Mesenchymal stem cell (in vitro differentiated cells and primary cell): ENCODE measurements around the gene SDHAF3.

ENCODE experiments used
- DNase-seq: peaks from one replicate; pipeline ENCODE4 v3.0.0-alpha.2; 2013
- H2AFZ ChIP-seq: one replicate; pipeline ENCODE4 v1.6.1; 2013; ENCODE audit warnings: low read depth, mild to moderate bottlenecking, control low read depth, inconsistent platforms, low read length, moderate library complexity
- H2AK5ac ChIP-seq: 2 replicates; pipeline ENCODE4 v1.6.1; 2013; ENCODE audit warnings: low read length, moderate library complexity, mild to moderate bottlenecking, inconsistent platforms; ENCODE audit not compliant: severe bottlenecking
- H2BK120ac ChIP-seq: one replicate; pipeline ENCODE4 v1.6.1; 2013; ENCODE audit warnings: low read depth, mild to moderate bottlenecking, inconsistent platforms, low read length, moderate library complexity
- H2BK12ac ChIP-seq, 2 experiments: one replicate each; pipeline ENCODE4 v1.6.1; 2013; ENCODE audit warnings: inconsistent platforms in 2 of 2, low read length in 2 of 2, mild to moderate bottlenecking in 2 of 2, moderate library complexity in 2 of 2, control low read depth in 1 of 2
- H2BK15ac ChIP-seq: one replicate; pipeline ENCODE4 v1.6.1; 2013; ENCODE audit warnings: mild to moderate bottlenecking, low read depth, inconsistent platforms; ENCODE audit not compliant: poor library complexity, severe bottlenecking
- H2BK5ac ChIP-seq: 2 replicates; pipeline ENCODE4 v1.6.1; 2013; ENCODE audit warnings: low read depth, mild to moderate bottlenecking, low read length, control low read depth, inconsistent platforms; ENCODE audit not compliant: poor library complexity, severe bottlenecking
- H3K14ac ChIP-seq, 2 experiments: one replicate each; pipeline ENCODE4 v1.6.1; 2013; ENCODE audit warnings: inconsistent platforms in 2 of 2, low read length in 2 of 2, control low read depth in 1 of 2, mild to moderate bottlenecking in 1 of 2, moderate library complexity in 1 of 2
- H3K18ac ChIP-seq, 2 experiments: one replicate each; pipeline ENCODE4 v1.6.1; 2013; ENCODE audit warnings: inconsistent platforms in 2 of 2, low read length in 2 of 2, control low read depth in 1 of 2, low read depth in 1 of 2, mild to moderate bottlenecking in 1 of 2
- H3K23ac ChIP-seq, 2 experiments: one replicate each; pipeline ENCODE4 v1.6.1; 2013; ENCODE audit warnings: inconsistent platforms in 2 of 2, low read length in 2 of 2, mild to moderate bottlenecking in 2 of 2, moderate library complexity in 2 of 2, control low read depth in 1 of 2
- H3K27ac ChIP-seq: 2 replicates; pipeline ENCODE4 v1.5.1; 2013; ENCODE audit warnings: mild to moderate bottlenecking, moderate library complexity, low read length, control low read depth, inconsistent platforms; ENCODE audit not compliant: poor library complexity, severe bottlenecking
- H3K27me3 ChIP-seq, 2 experiments: 2 replicates each; pipeline versions ENCODE4 v1.6.1 to v1.7.0; 2013; ENCODE audit warnings: low read length in 2 of 2, mild to moderate bottlenecking in 2 of 2, moderate library complexity in 2 of 2, control low read depth in 1 of 2, inconsistent platforms in 1 of 2; ENCODE audit not compliant: control insufficient read depth in 1 of 2, insufficient read depth in 1 of 2
- H3K36me3 ChIP-seq, 2 experiments: 2 replicates each; pipeline versions ENCODE4 v1.6.1 to v1.7.0; 2013; ENCODE audit warnings: low read length in 2 of 2, control low read depth in 1 of 2, inconsistent platforms in 1 of 2, low read depth in 1 of 2, mild to moderate bottlenecking in 1 of 2; ENCODE audit not compliant: insufficient read depth in 2 of 2, control insufficient read depth in 1 of 2
- H3K4ac ChIP-seq, 2 experiments: one replicate each; pipeline ENCODE4 v1.6.1; 2013; ENCODE audit warnings: inconsistent platforms in 2 of 2, low read length in 2 of 2, mild to moderate bottlenecking in 2 of 2, moderate library complexity in 2 of 2, control low read depth in 1 of 2, low read depth in 1 of 2
- H3K4me1 ChIP-seq: 2 replicates; pipeline ENCODE4 v1.6.1; 2013; ENCODE audit warnings: low read depth, low read length, control low read depth; ENCODE audit not compliant: control insufficient read depth, insufficient read depth
- H3K4me2 ChIP-seq: 2 replicates; pipeline ENCODE4 v1.6.1; 2013; ENCODE audit warnings: low read length, mild to moderate bottlenecking, inconsistent platforms; ENCODE audit not compliant: poor library complexity, severe bottlenecking
- H3K4me3 ChIP-seq, 2 experiments: 2 replicates each; pipeline versions ENCODE4 v1.5.1 to v1.7.0; 2013; ENCODE audit warnings: low read length in 2 of 2, mild to moderate bottlenecking in 2 of 2, control low read depth in 1 of 2, low read depth in 1 of 2; ENCODE audit not compliant: insufficient read depth in 1 of 2
- H3K79me1 ChIP-seq: replicated peaks from 2 replicates; pipeline ENCODE4 v1.6.1; 2013; ENCODE audit warnings: mild to moderate bottlenecking, control low read depth, low read length, inconsistent platforms; ENCODE audit not compliant: poor library complexity, severe bottlenecking
- H3K9ac ChIP-seq: 2 replicates; pipeline ENCODE4 v1.7.0; 2013; ENCODE audit warnings: mild to moderate bottlenecking, low read length, moderate library complexity
- H3K9me3 ChIP-seq: 2 replicates; pipeline ENCODE4 v1.7.0; 2013; ENCODE audit warnings: mild to moderate bottlenecking, low read length; ENCODE audit not compliant: control insufficient read depth
- H4K8ac ChIP-seq: one replicate; pipeline ENCODE4 v1.6.1; 2013; ENCODE audit warnings: inconsistent platforms, mild to moderate bottlenecking, low read length, moderate library complexity
- H4K91ac ChIP-seq: one replicate; pipeline ENCODE4 v1.6.1; 2013; ENCODE audit warnings: mild to moderate bottlenecking, low read length, inconsistent platforms
- WGBS: methylation state at CpG from one replicate; pipeline ENCODE4 v1.1.7; 2013; ENCODE audit warnings: mixed read lengths; 5-methylcytosine and 5-hydroxymethylcytosine counted together

Gene SDHAF3

DNA sequence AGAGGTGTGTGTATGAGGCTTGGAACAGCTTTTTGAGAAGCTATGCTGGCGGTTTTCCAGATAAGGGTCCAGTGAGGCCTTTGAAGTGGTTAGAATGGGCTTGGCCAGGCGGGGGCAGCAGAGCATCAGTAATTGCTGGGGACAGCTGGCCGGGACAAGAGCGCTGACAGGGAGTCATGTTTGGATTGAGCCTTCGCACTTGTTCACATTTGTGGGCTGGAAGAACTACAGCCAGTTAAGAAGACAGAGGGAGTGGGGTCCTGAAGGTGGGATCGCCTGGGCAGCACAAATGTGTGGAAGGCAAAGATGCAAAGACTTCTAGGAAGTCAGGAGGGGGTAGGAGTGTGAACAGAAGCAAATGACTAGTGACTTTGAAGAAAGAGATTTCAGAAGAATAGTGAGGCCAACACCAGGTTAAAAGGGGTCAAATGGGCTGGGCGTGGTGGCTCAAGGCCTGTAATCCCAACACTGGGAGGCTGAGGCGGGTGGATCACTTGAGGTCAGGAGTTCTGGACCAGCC, 12.7 kb upstream of the SDHAF3 start:
- Histone ChIP-seq H3K4me2 (no peak overlapping the region), H2BK120ac (no peak overlapping the region), H3K79me1 (no peaks in the 10 kb centered on the region), H2AFZ (no peak overlapping the region), H3K36me3 (no peaks in the 10 kb centered on the region), H3K27ac (no peak overlapping the region), H3K4me1 (no peaks in the 10 kb centered on the region), H3K4me3 (no peak overlapping the region), H3K14ac (no peak overlapping the region), H3K27me3 (peaks cover 0 to 4% of the 10 kb centered on the region in 2 experiments), H2BK12ac (no peak overlapping the region), H3K18ac (no peak overlapping the region), H4K91ac (no peak overlapping the region), H3K9ac (no peak overlapping the region), H3K9me3 (no peaks in the 10 kb centered on the region), H3K4ac (no peak overlapping the region), H2BK5ac (no peak overlapping the region), H3K23ac (no peak overlapping the region), H2AK5ac (no peak overlapping the region), H2BK15ac (no peak overlapping the region), H4K8ac (no peak overlapping the region)
- WGBS: 17% methylated on average over 8 of the region's 8 CpGs
- DNase-seq: peak; percentile 74

DNA sequence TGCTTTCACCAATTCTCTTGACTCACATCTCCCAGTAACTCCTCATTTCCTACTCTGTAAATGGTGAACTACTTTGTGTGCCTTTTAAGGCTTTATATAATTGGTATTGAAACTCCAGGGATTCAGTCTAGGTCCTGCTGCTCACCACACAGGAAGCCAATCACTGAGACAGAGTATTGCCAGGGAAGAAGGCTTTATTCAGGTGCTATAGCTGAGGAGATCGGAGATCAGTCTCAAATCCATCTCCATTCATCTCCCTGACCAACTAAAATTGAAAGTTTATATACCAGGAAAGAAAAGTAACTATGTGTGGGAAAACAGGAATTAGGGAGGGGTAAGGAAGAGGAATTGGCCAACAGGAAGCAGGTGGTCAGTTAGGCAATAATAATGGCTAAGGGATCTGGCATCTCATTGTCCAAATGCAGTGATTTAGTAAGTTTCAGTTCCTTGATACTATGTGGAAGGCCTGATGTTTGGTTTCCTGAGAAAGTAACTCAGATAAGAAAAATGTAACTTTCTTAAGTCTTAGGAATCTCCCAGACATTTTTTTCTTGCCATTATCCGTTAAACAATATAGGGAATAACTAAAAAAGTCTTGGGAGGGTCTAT, 10.2 kb upstream of the SDHAF3 start:
- no peak overlapping the region for H3K23ac ChIP-seq
- no peak overlapping the region for H2BK5ac ChIP-seq
- H4K91ac ChIP-seq: no peak overlapping the region
- H2BK12ac ChIP-seq: no peak overlapping the region
- no peak overlapping the region for H3K27ac ChIP-seq
- H2AFZ ChIP-seq: no peak overlapping the region
- no peak overlapping the region for H2BK15ac ChIP-seq
- H4K8ac ChIP-seq: no peak overlapping the region
- H3K4me1 ChIP-seq: no peaks in the 10 kb centered on the region
- H3K9ac ChIP-seq: no peak overlapping the region
- H3K4me3 ChIP-seq: no peak overlapping the region
- H3K9me3 ChIP-seq: no peaks in the 10 kb centered on the region
- H2BK120ac ChIP-seq: no peak overlapping the region
- no peak overlapping the region for H3K14ac ChIP-seq
- no peak overlapping the region for H3K18ac ChIP-seq
- H3K27me3 ChIP-seq: peaks cover 0 to 4% of the 10 kb centered on the region in 2 experiments
- no peaks in the 10 kb centered on the region for H3K36me3 ChIP-seq
- H3K79me1 ChIP-seq: no peaks in the 10 kb centered on the region
- DNase-seq: no peak
- no CpG with 5 or more reads among the region's 2 CpGs for WGBS
- no peak overlapping the region for H3K4me2 ChIP-seq
- no peak overlapping the region for H3K4ac ChIP-seq
- H2AK5ac ChIP-seq: no peak overlapping the region

DNA sequence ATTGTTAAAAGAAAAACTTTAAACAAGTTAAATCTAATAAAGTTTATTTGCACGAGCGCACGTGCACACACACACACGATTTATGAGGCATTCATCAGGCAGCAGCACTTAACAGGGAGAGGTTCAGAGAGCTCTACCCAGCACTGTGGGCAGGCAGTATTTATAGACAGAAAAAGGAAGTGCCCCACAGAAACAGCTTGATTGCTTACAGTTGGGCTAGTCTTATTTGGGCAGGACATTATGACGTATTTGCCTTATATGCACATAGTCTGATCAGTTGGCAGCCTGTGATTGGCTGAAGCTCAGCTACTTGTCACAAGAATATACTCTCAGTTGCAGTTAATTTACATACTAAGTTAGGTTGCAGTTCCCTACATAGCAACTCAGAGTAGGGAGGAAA, 1.2 kb upstream of the SDHAF3 start:
- no peaks in the 10 kb centered on the region for H3K27me3 ChIP-seq
- no peak overlapping the region for H3K4me2 ChIP-seq
- H3K36me3 ChIP-seq: no peaks in the 10 kb centered on the region
- H2AFZ ChIP-seq: peak overlapping the region; percentile 23
- H3K23ac ChIP-seq: no peak overlapping the region
- no peak overlapping the region for H2BK120ac ChIP-seq
- H3K18ac ChIP-seq: no peak overlapping the region
- no peak for DNase-seq
- H3K4ac ChIP-seq: no peak overlapping the region
- no peak overlapping the region for H4K8ac ChIP-seq
- 96% methylated on average over 5 of the region's 5 CpGs for WGBS
- no peak overlapping the region for H2BK5ac ChIP-seq
- H3K79me1 ChIP-seq: peaks cover 7% of the 10 kb centered on the region
- no peak overlapping the region for H3K9ac ChIP-seq
- no peaks in the 10 kb centered on the region for H3K9me3 ChIP-seq
- no peak overlapping the region for H4K91ac ChIP-seq
- H2AK5ac ChIP-seq: no peak overlapping the region
- no peak overlapping the region for H3K27ac ChIP-seq
- no peak overlapping the region for H2BK15ac ChIP-seq
- no peak overlapping the region for H3K14ac ChIP-seq
- no peak overlapping the region for H2BK12ac ChIP-seq
- no peak overlapping the region for H3K4me3 ChIP-seq
- peaks cover 3% of the 10 kb centered on the region for H3K4me1 ChIP-seq

DNA sequence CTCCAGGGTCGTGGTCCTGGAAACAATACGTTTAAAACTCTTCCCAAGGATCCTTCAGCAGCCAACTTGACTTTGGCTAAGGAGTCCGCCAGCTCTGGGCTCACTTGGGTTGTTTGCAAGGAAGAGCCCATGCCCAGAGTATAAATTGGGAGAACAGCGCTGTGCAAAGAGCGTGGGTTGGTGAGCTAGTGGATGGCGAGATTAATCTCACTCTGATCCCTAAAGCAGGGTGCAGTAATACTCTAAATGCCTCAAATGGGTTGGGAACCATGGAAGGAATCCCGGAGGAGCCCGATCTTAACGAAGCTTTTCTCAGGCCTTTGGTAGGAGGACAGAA, 495 bp upstream of the SDHAF3 start:
- no peak overlapping the region for H2BK120ac ChIP-seq
- H2BK15ac ChIP-seq: no peak overlapping the region
- peak overlapping the region; percentile 60 to 78 for H3K4ac ChIP-seq
- no peak for DNase-seq
- peaks cover 3% of the 10 kb centered on the region for H3K4me1 ChIP-seq
- peak overlapping the region; percentile 89 for H3K9ac ChIP-seq
- H3K18ac ChIP-seq: peak overlapping the region; percentile 60 to 80
- no peaks in the 10 kb centered on the region for H3K9me3 ChIP-seq
- peak overlapping the region; percentile 11 for H3K27ac ChIP-seq
- no peak overlapping the region for H2BK12ac ChIP-seq
- H2AFZ ChIP-seq: peak overlapping the region; percentile 91
- peaks cover 7% of the 10 kb centered on the region for H3K79me1 ChIP-seq
- peak overlapping the region; percentile 41 for H2AK5ac ChIP-seq
- H3K36me3 ChIP-seq: no peaks in the 10 kb centered on the region
- peak overlapping the region; percentile 100 for H4K8ac ChIP-seq
- H3K4me2 ChIP-seq: peak overlapping the region; percentile 55
- peak overlapping the region in 1 of 2 experiments; percentile 92 for H3K4me3 ChIP-seq
- H3K14ac ChIP-seq: no peak overlapping the region
- no peak overlapping the region for H3K23ac ChIP-seq
- H4K91ac ChIP-seq: no peak overlapping the region
- H3K27me3 ChIP-seq: no peaks in the 10 kb centered on the region
- H2BK5ac ChIP-seq: no peak overlapping the region
- WGBS: 90% methylated on average over 9 of the region's 9 CpGs
